SK-N-SH treated with all-trans-retinoic acid at 6 μM for 48 hours (cell line): ENCODE results near the gene HPCAL1.

ENCODE experiments used
- BACH2 ChIP-seq: fragments of 250-450 bp; sonication (Bioruptor Pico); IDR thresholded peaks from 2 replicates; pipeline ENCODE4 v1.9.0; 2021; ENCODE audit warnings: mild to moderate bottlenecking, borderline replicate concordance
- CREB5 ChIP-seq: fragments of 250-450 bp; sonication (Bioruptor Pico); IDR thresholded peaks from 2 replicates; pipeline ENCODE4 v1.5.1; 2020; ENCODE audit warnings: low read depth, mild to moderate bottlenecking, moderate library complexity
- CSRNP3 ChIP-seq: fragments of 250-450 bp; sonication (Bioruptor Pico); IDR thresholded peaks from 2 replicates; pipeline ENCODE4 v1.5.1; 2021; ENCODE audit warnings: mild to moderate bottlenecking, moderate library complexity
- ISL1 ChIP-seq: fragments of 250-450 bp; sonication (Bioruptor Pico); IDR thresholded peaks from 2 replicates; pipeline ENCODE4 v2.1.2; 2022; ENCODE audit warnings: mild to moderate bottlenecking, moderate library complexity
- PATZ1 ChIP-seq: fragments of 250-450 bp; sonication (Bioruptor Pico); IDR thresholded peaks from 2 replicates; pipeline ENCODE4 v1.8.0; 2020; ENCODE audit warnings: mild to moderate bottlenecking, moderate library complexity, borderline replicate concordance
- SNAI2 ChIP-seq: fragments of 250-450 bp; sonication (Bioruptor Pico); IDR thresholded peaks from 2 replicates; pipeline ENCODE4 v1.5.0; 2020; ENCODE audit warnings: mild to moderate bottlenecking, moderate library complexity
- TOX ChIP-seq: fragments of 250-450 bp; sonication (Bioruptor Pico); IDR thresholded peaks from 2 replicates; pipeline ENCODE4 v1.8.0; 2021; ENCODE audit warnings: mild to moderate bottlenecking, moderate library complexity, borderline replicate concordance
- ZFP3 ChIP-seq: fragments of 250-450 bp; sonication (Bioruptor Pico); IDR thresholded peaks from 2 replicates; pipeline ENCODE4 v1.5.0; 2020; ENCODE audit warnings: mild to moderate bottlenecking, moderate library complexity
- ZFP30 ChIP-seq: fragments of 450-650 bp; formaldehyde crosslinking; IDR thresholded peaks from 2 replicates; pipeline ENCODE4 v1.5.0; 2022; ENCODE audit warnings: mild to moderate bottlenecking, moderate library complexity
- ZNF565 ChIP-seq: fragments of 450-650 bp; formaldehyde crosslinking; conservative IDR thresholded peaks from 2 replicates; pipeline ENCODE4 v1.5.0; 2020; ENCODE audit warnings: low read depth, mild to moderate bottlenecking, moderate library complexity
- ZNF70 ChIP-seq: fragments of 450-650 bp; formaldehyde crosslinking; IDR thresholded peaks from 2 replicates; pipeline ENCODE4 v1.5.0; 2020; ENCODE audit warnings: mild to moderate bottlenecking, moderate library complexity

GRCh38 chr2:10375570-10376281 is 73.0 kb downstream of the HPCAL1 start:
- TF ChIP-seq ZNF565 (CRISPR knock-in tag) = no peak
- no peak for TF ChIP-seq ZFP30 (CRISPR knock-in tag)
- TF ChIP-seq PATZ1 (CRISPR knock-in tag) = no peak
- TF ChIP-seq ISL1 (CRISPR knock-in tag) = no peak
- no peak for TF ChIP-seq TOX
- TF ChIP-seq ZFP3 (CRISPR knock-in tag) = no peak
- no peak for TF ChIP-seq CSRNP3 (CRISPR knock-in tag)
- no peak for TF ChIP-seq BACH2 (CRISPR knock-in tag)
- no peak for TF ChIP-seq ZNF70 (CRISPR knock-in tag)
- no peak for TF ChIP-seq CREB5 (CRISPR knock-in tag)
- TF ChIP-seq SNAI2 (CRISPR knock-in tag) = no peak
